Measurements from ENCODE around the gene CEBPE. TPM values are rescaled to one million over a fixed set of nuclear protein-coding genes. Genes with fewer than 3 reads are reported as not detected.

The CEBPE gene
- total RNA-seq, 1 donor from 2014 or later: not detected

- no peak for DNase-seq (ENCODE audit: low read depth)
- no peak overlapping the region for H3K4me3 ChIP-seq (ENCODE audit: low read depth, low read length)
- TF ChIP-seq CTCF (conservative IDR thresholded peaks at IDR 0.05; ENCODE audit: low read depth, low read length): no peak
Measured at GRCh38 chr14:23105348-23105824, 13.7 kb downstream of the CEBPE start.

- H3K4me3 ChIP-seq (ENCODE audit: low read depth, low read length): no peak within 1 kb of the TSS
- DNase-seq (ENCODE audit: low read depth): no peak
- TF ChIP-seq CTCF (conservative IDR thresholded peaks at IDR 0.05; ENCODE audit: low read depth, low read length): no peak
Measured at GRCh38 chr14:23104591-23105347, 14.3 kb downstream of the CEBPE start, which contains the start of gene CIROP. TSS of gene CIROP (minus strand) at chr14:23104989. CDS start at chr14:23104920, 69 bp downstream.

GRCh38 chr14:23104070-23104590 lies 14.9 kb downstream of the CEBPE start:
- no peak for TF ChIP-seq CTCF (conservative IDR thresholded peaks at IDR 0.05; ENCODE audit: low read depth, low read length)
- no peak overlapping the region for H3K4me3 ChIP-seq (ENCODE audit: low read depth, low read length)
- DNase-seq (ENCODE audit: low read depth): no peak

GRCh38 chr14:23103581-23103980 lies 15.5 kb downstream of the CEBPE start:
- no peak for TF ChIP-seq CTCF (conservative IDR thresholded peaks at IDR 0.05; ENCODE audit: low read depth, low read length)
- no peak overlapping the region for H3K4me3 ChIP-seq (ENCODE audit: low read depth, low read length)
- DNase-seq (ENCODE audit: low read depth): no peak

GRCh38 chr14:23102801-23103200 lies 16.3 kb downstream of the CEBPE start:
- no peak overlapping the region for H3K4me3 ChIP-seq (ENCODE audit: low read depth, low read length)
- no peak for DNase-seq (ENCODE audit: low read depth)
- no peak for TF ChIP-seq CTCF (conservative IDR thresholded peaks at IDR 0.05; ENCODE audit: low read depth, low read length)

- DNase-seq (ENCODE audit: low read depth): no peak
- H3K4me3 ChIP-seq (ENCODE audit: low read depth, low read length): no peak overlapping the region
- TF ChIP-seq CTCF (conservative IDR thresholded peaks at IDR 0.05; ENCODE audit: low read depth, low read length): no peak
Measured at GRCh38 chr14:23101986-23102625, 16.9 kb downstream of the CEBPE start.

All from epithelial cell of proximal tubule (primary cell).